HepG2 (cell line): ENCODE results near the gene EZH2. TPM values are rescaled to one million over a fixed set of nuclear protein-coding genes. Genes with fewer than 3 reads are reported as not detected.

Experiments used
- ATAC-seq: fragments of 200-7000 bp; cut with Tn5 transposase; 3 replicates; pipeline ENCODE4 v1.9.1; 2020; ENCODE audit warnings: mild to moderate bottlenecking, moderate library complexity
- BruUV-seq: library from RNA; stranded (reverse); fragments of 400-500 nt; replicated peaks from 2 replicates; lab custom pipeline; 2021; lab: Mats Ljungman, UMichigan
- CTCF ChIA-PET: fragments of 300-600 bp; formaldehyde crosslinking; extraction: SDS; loops from one replicate; lab custom pipeline; 2021; ENCODE audit warnings: low total read pairs, inconsistent platforms, low intra/inter-chr PET ratio; lab: Yijun Ruan, JAX
- POLR2A ChIA-PET: fragments of 350-600 bp; sonication (Branson Sonifier 250); formaldehyde crosslinking; loops from one replicate; lab custom pipeline; 2020; ENCODE audit warnings: antibody characterized with exemption, inconsistent platforms; lab: Yijun Ruan, JAX
- DNase-seq: peaks from one replicate; pipeline ENCODE4 v3.0.0-alpha.2; 2015; ENCODE audit warnings: low spot score
- FAIRE-seq: peaks from 3 replicates; lab custom pipeline; 2011; peaks lifted over from hg19 to GRCh38; lab: Jason Lieb, UNC
- H2AFZ ChIP-seq: one replicate; pipeline ENCODE4 v1.6.1; 2011; ENCODE audit warnings: low read length, inconsistent platforms
- H3K27ac ChIP-seq: fragments of 300-600 bp; 3 replicates; pipeline ENCODE4 v1.8.0; 2011; ENCODE audit warnings: mixed run types, mild to moderate bottlenecking, mixed read lengths, low read length, inconsistent platforms; ENCODE audit not compliant: insufficient read depth; ENCODE audit errors: extremely low read length
- H3K27me3 ChIP-seq, 2 experiments: fragments of 200-600 bp in 1 of 2; 2 replicates in 1 of 2; 3 replicates in 1 of 2; pipeline versions ENCODE4 v1.6.0 to v1.8.0; 2011; ENCODE audit warnings: low read length in 2 of 2, mild to moderate bottlenecking in 2 of 2, moderate library complexity in 2 of 2, inconsistent platforms in 1 of 2; ENCODE audit not compliant: insufficient read depth in 2 of 2, control insufficient read depth in 1 of 2
- H3K36me3 ChIP-seq, 2 experiments: fragments of 200-600 bp in 1 of 2; replicated peaks in 1 of 2; 2 replicates in 1 of 2; 3 replicates in 1 of 2; pipeline versions ENCODE4 v1.5.1 to v1.8.0; 2011; ENCODE audit warnings: low read length in 2 of 2, inconsistent platforms in 1 of 2; ENCODE audit not compliant: insufficient read depth in 2 of 2, control insufficient read depth in 1 of 2
- H3K4me1 ChIP-seq: 2 replicates; pipeline ENCODE4 v1.5.1; 2012; ENCODE audit warnings: low read length, inconsistent platforms; ENCODE audit not compliant: insufficient read depth
- H3K4me2 ChIP-seq: 2 replicates; pipeline ENCODE4 v1.6.0; 2011; ENCODE audit warnings: low read depth, low read length, inconsistent platforms
- H3K4me3 ChIP-seq, 3 experiments: fragments of 200-600 bp in 1 of 3; sonication (generic), shearing (Covaris generic) in 1 of 3; replicated peaks in 1 of 3; 2 replicates each; pipeline ENCODE4 v1.5.1; 2011 to 2016; ENCODE audit warnings: low read length in 3 of 3, inconsistent platforms in 2 of 3, low read depth in 2 of 3, mild to moderate bottlenecking in 2 of 3, control low read depth in 1 of 3, mixed read lengths in 1 of 3; ENCODE audit not compliant: insufficient read depth in 1 of 3
- H3K79me2 ChIP-seq: one replicate; pipeline ENCODE4 v1.6.1; 2011; ENCODE audit warnings: low read length, inconsistent platforms; ENCODE audit not compliant: insufficient read depth
- H3K9ac ChIP-seq: 2 replicates; pipeline ENCODE4 v1.6.0; 2011; ENCODE audit warnings: mild to moderate bottlenecking, low read depth, low read length, inconsistent platforms; ENCODE audit not compliant: insufficient read depth
- H3K9me3 ChIP-seq: 2 replicates; pipeline ENCODE4 v1.5.1; 2012; ENCODE audit warnings: mild to moderate bottlenecking, low read length
- H4K20me1 ChIP-seq: 2 replicates; pipeline ENCODE4 v1.6.0; 2011; ENCODE audit warnings: inconsistent platforms, mild to moderate bottlenecking, low read length, moderate library complexity; ENCODE audit not compliant: insufficient read depth
- ATF7 ChIP-seq, 2 experiments: fragments of 450-650 bp in 1 of 2; sonication (generic) in 1 of 2; formaldehyde crosslinking in 1 of 2; IDR thresholded peaks; 2 replicates each; pipeline versions ENCODE4 v1.4.0 to v1.6.1; 2016 to 2020; ENCODE audit warnings: antibody characterized with exemption in 1 of 2, mild to moderate bottlenecking in 1 of 2, missing genetic modification reagents in 1 of 2
- EEA1 ChIP-seq: sonication (generic); formaldehyde crosslinking; IDR thresholded peaks from 2 replicates; pipeline ENCODE4 v1.5.1; 2020; ENCODE audit warnings: mild to moderate bottlenecking, missing genetic modification reagents, borderline replicate concordance
- ETV5 ChIP-seq: IDR thresholded peaks from 2 replicates; pipeline ENCODE4 v1.6.1; 2018; ENCODE audit warnings: missing biosample characterization, missing genetic modification reagents, inconsistent platforms, borderline replicate concordance
- HES4 ChIP-seq: sonication (generic); formaldehyde crosslinking; IDR thresholded peaks from 2 replicates; pipeline ENCODE4 v1.9.0; 2021; ENCODE audit warnings: mild to moderate bottlenecking, missing genetic modification reagents, borderline replicate concordance
- ISX ChIP-seq: sonication (generic); formaldehyde crosslinking; conservative IDR thresholded peaks from 2 replicates; pipeline ENCODE4 v1.5.0; 2020; ENCODE audit warnings: missing genetic modification reagents
- KAT2B ChIP-seq: fragments of 150-350 bp; IDR thresholded peaks from 2 replicates; pipeline ENCODE4 v1.6.1; 2014; ENCODE audit warnings: low read depth, low read length, borderline replicate concordance
- MTF1 ChIP-seq: sonication (generic); formaldehyde crosslinking; IDR thresholded peaks from 2 replicates; pipeline ENCODE4 v1.5.0; 2020; ENCODE audit warnings: missing genetic modification reagents
- PHF5A ChIP-seq: IDR thresholded peaks from one replicate; pipeline ENCODE4 v1.6.1; 2018; ENCODE audit warnings: low read depth, missing genetic modification reagents; ENCODE audit not compliant: unreplicated experiment
- ZBTB14 ChIP-seq: sonication (generic); formaldehyde crosslinking; IDR thresholded peaks from 2 replicates; pipeline ENCODE4 v1.4.0; 2020; ENCODE audit warnings: missing genetic modification reagents
- ZBTB3 ChIP-seq: sonication (generic); formaldehyde crosslinking; IDR thresholded peaks from 2 replicates; pipeline ENCODE4 v1.4.0; 2020; ENCODE audit warnings: low read depth, mild to moderate bottlenecking, moderate library complexity, missing genetic modification reagents, borderline replicate concordance
- ZBTB37 ChIP-seq: sonication (generic); formaldehyde crosslinking; IDR thresholded peaks from 2 replicates; pipeline ENCODE4 v1.4.0; 2020; ENCODE audit warnings: mild to moderate bottlenecking, missing genetic modification reagents
- ZNF296 ChIP-seq: sonication (generic); formaldehyde crosslinking; conservative IDR thresholded peaks from 2 replicates; pipeline ENCODE4 v1.5.0; 2020; ENCODE audit warnings: mild to moderate bottlenecking, missing genetic modification reagents
- ZNF30 ChIP-seq: sonication (generic); formaldehyde crosslinking; IDR thresholded peaks from 2 replicates; pipeline ENCODE4 v1.5.0; 2020; ENCODE audit warnings: mild to moderate bottlenecking, missing genetic modification reagents
- ZNF546 ChIP-seq: sonication (generic); formaldehyde crosslinking; conservative IDR thresholded peaks from 2 replicates; pipeline ENCODE4 v1.8.1; 2023; ENCODE audit warnings: mild to moderate bottlenecking, missing genetic modification reagents
- ZNF547 ChIP-seq: sonication (generic); formaldehyde crosslinking; IDR thresholded peaks from 2 replicates; pipeline ENCODE4 v1.5.1; 2020; ENCODE audit warnings: mild to moderate bottlenecking, missing genetic modification reagents
- ZNF556 ChIP-seq: sonication (generic); formaldehyde crosslinking; IDR thresholded peaks from 2 replicates; pipeline ENCODE4 v1.4.0; 2020; ENCODE audit warnings: mild to moderate bottlenecking, missing genetic modification reagents, borderline replicate concordance
- ZNF670 ChIP-seq: sonication (generic); formaldehyde crosslinking; IDR thresholded peaks from 2 replicates; pipeline ENCODE4 v1.8.0; 2022; ENCODE audit warnings: mild to moderate bottlenecking, missing genetic modification reagents, borderline replicate concordance
- whole genome bisulfite sequencing: methylation state at CpG from one replicate; pipeline ENCODE4 v1.1.6; 2017; ENCODE audit warnings: low lambda C conversion rate; 5-methylcytosine and 5-hydroxymethylcytosine counted together
- in situ Hi-C: cut with HindIII; loops from 2 replicates; pipeline ENCODE4 v1.10.0; 2017; ENCODE audit warnings: low pct_unique_long_range_greater_than_20kb; ENCODE audit not compliant: extremely low pct_ligation_motif_present
- intact Hi-C: fragments of 100-400 bp; cut with micrococcal nuclease; formaldehyde crosslinking; loops from one replicate; pipeline ENCODE4 v1.10.0; 2022; ENCODE audit not compliant: unreplicated experiment
- polyA plus RNA-seq, 8 experiments: library from polyadenylated mRNA; depleted of rRNA in 3 of 8; stranded (reverse) in 7 of 8; unstranded in 1 of 8; fragments of >200 nt; fragmentation: Illumina TruSeq in 4 of 8; extraction: Trizol in 4 of 8; gene quantifications; 2 replicates each; pipeline versions ENCODE4 v1.2.1 to v1.2.3, GENCODE V29; 2011 to 2016; ENCODE audit warnings: low read depth in 4 of 8, missing spikeins in 1 of 8, mixed read lengths in 1 of 8; ENCODE audit not compliant: insufficient read depth in 1 of 8
- total RNA-seq, 5 experiments: library from RNA; depleted of rRNA; stranded (reverse); fragments of >200 nt; fragmentation: Illumina TruSeq; extraction: Trizol; gene quantifications; 2 replicates each; pipeline ENCODE4 v1.2.3, GENCODE V29; 2016; ENCODE audit warnings: low read depth in 1 of 5

EZH2 gene
- total and polyA plus RNA-seq, 2 of the 13 experiments (the other 11 are each of a cell fraction or from before 2014, with no cell fraction given): 26.0 to 34.3 TPM

- ATAC-seq: no peak
- BruUV-seq: no TSS peak
- Histone ChIP-seq H3K79me2 (no peaks in the 10 kb centered on the region), H3K36me3 (no peaks in the 10 kb centered on the region), H2AFZ (no peak overlapping the region), H3K9ac (no peak overlapping the region), H4K20me1 (no peaks in the 10 kb centered on the region), H3K4me3 (no peak overlapping the region), H3K27ac (no peak overlapping the region), H3K4me2 (no peak overlapping the region), H3K4me1 (no peaks in the 10 kb centered on the region), H3K27me3 (peaks cover 0 to 40% of the 10 kb centered on the region in 2 experiments; a peak in 3 of 5 replicates), H3K9me3 (no peaks in the 10 kb centered on the region)
- TF ChIP-seq PHF5A (CRISPR knock-in tag) (no peak), ZNF546 (no peak), ZNF556 (CRISPR knock-in tag) (no peak), ZBTB14 (CRISPR knock-in tag) (no peak), EEA1 (CRISPR knock-in tag) (no peak), ZNF547 (CRISPR knock-in tag) (no peak), ZNF296 (CRISPR knock-in tag) (no peak), ZBTB3 (no peak), KAT2B (no peak), ZNF670 (CRISPR knock-in tag) (no peak), MTF1 (CRISPR knock-in tag) (no peak), ZNF30 (CRISPR knock-in tag) (no peak), ETV5 (CRISPR knock-in tag) (no peak), HES4 (CRISPR knock-in tag) (no peak), ISX (CRISPR knock-in tag) (no peak), ATF7 (IDR thresholded peaks at IDR 0.05) (no peak), ATF7 (CRISPR knock-in tag; IDR thresholded peaks at IDR 0.05) (no peak), ZBTB37 (no peak)
- POLR2A ChIA-PET: no interaction called here
- DNase-seq: no peak
- WGBS: 15% methylated on average over 9 of the region's 9 CpGs
- intact Hi-C loops (no loop called here), in situ Hi-C loops (no loop called here)
- CTCF ChIA-PET: no interaction called here
- FAIRE-seq: no peak
Observed at GRCh38 chr7:148906707-148907498, 22.8 kb upstream of the EZH2 start.
